Measurements from ENCODE around the gene CSMD2.

- no peak for TF ChIP-seq CTCF (conservative IDR thresholded peaks at IDR 0.05; ENCODE audit: low read depth, low read length)
- TF ChIP-seq EZH2 (IDR thresholded peaks at IDR 0.05; ENCODE audit: borderline replicate concordance, low read depth, low read length, poor library complexity, severe bottlenecking) = no peak
Observed at GRCh38 chr1:33928251-33928650, 236.8 kb downstream of the CSMD2 start.
